HG03558 (cell line): ENCODE measurements around the gene FAM13A.
"Not testable (repeated sequence)": the region's sequence is repeated elsewhere in the genome, so short reads cannot be mapped to it uniquely, and the experiment has no call there.

Experiments used
- ATAC-seq: cut with Tn5 transposase; IDR thresholded peaks from one replicate; pipeline ENCODE4 v1.9.1; 2021; ENCODE audit warnings: moderate number of reproducible peaks; ENCODE audit not compliant: unreplicated experiment; ENCODE audit errors: extremely low read depth

FAM13A gene

DNA sequence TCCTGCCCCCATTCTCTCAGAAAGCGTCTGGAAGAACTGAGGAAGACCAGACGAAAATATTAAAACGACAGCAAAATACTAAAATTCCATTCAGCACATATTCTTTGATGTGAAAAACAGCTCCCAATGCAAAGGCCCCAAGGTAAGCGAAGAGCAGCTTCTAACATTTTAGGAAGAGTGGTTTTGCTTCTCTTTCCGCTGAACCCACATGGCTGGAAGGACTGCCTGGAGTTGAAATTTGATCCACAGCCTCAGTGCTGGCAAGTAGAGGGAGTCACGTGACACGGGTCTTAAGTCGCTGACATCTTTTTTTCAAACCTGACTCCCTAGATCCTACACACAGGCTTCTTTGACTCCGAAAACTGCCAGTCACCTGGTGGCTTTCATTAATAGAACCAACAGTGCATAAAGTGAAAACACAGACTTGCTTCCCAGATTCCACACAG is at the start of gene FAM13A:
Gene FAM13A, minus strand, starts transcription at position 233 of the 446 bp plus-strand sequence. Its CDS starts 221 bp downstream, at position 12.
- no peak for ATAC-seq

DNA sequence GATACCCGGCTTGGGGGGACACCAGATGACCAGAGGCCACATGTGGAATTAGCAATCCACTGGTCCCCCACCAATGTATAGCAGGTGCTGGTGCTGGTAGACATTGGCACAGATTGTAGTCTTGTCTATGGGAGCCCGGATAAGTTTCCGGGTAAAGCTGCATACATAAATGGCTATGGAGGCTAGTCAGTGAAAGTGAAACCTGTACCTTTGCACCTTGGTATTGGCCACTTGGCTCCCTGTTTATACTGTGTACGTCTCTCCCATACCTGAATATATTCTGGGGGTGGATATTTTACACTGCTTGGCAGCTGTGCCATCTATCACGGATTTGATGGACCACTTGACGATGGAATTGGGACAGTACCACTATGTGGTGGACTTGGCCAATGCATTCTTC is 48.7 kb upstream of the FAM13A start:
- no peak for ATAC-seq

DNA sequence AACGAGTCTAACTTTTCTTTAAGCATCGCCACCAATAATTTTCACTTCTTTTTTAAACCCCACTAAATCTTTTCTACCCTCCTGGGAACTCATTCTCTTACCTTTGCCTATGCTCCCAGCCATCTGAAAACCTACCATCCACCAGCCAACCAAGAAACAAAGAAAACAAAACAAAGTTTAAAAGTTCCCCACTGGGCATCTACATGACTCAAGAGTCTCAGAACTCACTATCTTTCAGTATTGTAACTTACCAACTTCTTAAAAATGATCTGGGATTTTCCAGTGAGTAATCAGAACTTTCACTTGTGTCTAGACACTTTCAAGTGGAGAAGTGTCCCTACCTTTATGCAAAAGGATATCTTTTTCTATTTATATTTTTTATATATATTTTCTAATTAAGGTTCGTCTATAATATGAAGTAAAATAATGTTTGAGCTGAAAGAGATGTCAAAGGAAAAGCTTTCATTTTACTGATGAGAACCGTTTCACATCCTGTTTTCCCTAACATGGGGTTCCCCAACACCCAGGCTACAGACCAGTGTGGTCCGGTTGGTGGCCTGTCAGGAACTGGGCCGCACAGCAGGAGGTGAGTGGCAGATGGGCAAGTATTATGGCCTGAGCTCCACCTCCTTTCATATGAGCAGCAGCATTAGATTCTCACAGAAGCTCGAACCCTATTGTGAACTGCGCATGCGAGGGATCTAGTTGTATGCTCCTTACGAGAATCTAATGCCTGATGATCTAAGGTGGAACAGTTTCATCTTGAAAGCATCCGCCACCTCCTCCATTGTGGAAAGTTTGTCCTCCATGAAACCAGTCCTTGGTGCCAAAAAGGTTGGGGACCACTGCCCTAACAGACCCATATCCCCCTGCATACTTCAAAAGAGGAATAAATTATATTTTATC is 44.5 kb upstream of the FAM13A start:
- peak; percentile 80 for ATAC-seq

DNA sequence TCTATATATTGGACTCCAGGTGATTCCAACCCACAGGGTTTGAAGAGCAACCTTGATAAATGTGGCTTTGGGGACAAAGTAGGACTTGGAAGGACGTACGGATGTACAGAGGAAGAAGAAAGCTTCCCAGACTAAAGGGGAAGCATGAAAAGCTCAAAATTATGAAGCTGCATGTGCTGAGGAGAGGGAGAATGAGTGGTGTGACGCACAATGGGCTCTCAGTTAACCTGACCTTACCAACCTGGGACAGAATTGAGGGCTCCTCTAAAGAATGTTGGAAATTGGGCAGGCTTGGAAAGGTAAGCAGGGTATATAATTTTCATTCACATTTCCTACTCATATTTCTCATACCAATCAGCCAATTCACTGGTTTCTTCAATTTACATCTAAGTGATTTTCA is 43.9 kb upstream of the FAM13A start:
- ATAC-seq, result no peak

DNA sequence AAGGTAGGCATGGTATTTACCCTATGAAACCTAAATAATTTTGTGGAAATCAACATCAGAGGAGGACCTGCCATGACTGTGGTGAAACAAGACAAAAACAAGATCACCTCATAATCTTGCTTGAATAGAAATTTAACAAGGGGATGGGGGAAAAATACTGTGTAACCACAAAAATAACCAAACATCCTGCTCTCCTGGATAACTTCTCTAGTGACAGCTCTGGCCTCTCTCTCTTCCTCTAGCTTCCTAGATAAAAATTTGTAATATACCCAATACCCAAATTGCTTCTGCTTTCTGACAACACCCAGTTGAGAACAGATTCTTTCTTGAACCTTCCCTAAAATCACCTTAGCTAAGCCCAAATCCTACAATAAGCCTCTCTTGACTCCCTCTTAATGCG is 42.5 kb upstream of the FAM13A start:
- no peak for ATAC-seq

DNA sequence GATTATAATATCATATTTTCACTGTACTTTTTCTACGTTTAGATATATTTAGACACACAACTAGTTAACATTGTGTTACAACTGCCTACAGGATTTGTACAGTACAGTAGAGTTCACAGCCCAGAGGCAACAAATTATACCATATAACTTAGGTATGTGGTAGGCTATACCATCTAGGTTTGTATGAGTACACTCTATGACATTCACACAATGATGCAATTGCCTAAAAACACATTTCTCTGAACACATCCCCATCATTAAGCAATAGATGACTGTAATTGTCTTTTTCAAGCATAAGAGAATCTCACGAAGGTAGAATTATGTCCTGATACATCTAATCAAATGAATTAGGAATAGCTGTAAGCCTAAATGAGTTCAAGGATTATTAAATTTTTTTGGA is 42.0 kb upstream of the FAM13A start:
- no peak for ATAC-seq

DNA sequence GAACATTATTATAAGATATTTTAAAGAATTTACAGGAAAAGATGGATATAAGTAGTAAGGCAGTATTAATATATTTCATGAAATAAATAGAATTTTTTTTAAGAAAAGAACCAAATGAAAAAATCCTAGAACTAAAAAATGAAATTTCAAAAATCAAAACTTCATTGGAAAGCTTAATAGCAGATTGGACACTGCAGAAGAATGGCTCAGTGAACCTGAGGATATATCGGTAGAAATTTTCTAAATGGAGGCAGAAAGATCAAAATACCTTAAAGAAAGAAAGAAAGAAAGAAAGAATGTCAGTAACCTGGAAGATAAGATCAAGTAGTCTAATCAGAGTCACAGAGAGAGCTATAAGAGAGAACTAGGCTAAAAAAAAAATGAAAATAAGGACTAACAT is 21.3 kb upstream of the FAM13A start:
- no peak for ATAC-seq

DNA sequence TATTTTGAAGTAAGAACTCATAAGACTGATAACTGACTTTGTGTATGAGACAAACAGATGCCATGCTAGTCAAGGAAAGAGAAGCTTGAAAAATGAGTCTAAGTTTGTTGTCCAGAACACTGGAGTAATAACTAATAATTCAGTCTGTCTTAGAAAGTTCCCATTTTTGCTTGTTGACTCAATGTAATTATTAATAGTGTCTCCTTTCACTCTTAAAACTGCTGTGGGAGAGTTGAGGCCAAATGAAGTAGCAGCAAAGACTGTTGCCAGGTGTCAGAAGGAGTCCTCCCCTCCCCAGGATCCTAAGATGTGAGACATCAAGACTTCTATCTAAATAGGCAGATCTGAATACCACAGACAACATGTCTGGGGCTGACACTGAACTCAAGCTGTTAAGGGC is 20.8 kb upstream of the FAM13A start:
- ATAC-seq, result no peak

DNA sequence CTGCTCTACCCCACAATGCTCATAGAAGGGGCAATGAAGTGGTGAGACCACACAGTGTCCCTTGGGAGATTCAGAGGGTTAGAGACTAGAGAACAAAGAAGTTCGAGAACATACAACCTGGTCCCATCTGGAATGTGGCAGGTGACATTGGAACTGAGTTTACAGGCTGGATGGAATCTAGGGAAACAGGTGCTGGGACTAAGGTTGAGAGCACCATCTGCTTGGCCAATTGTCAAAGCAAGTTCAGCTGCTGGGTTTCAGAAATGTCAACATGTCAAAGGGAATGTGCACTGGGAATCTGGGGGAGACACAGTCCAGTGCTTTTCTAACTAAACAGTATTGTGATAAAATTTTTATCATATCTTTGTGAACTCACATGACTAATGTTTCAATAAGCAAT is 15.9 kb upstream of the FAM13A start:
- ATAC-seq, result no peak

DNA sequence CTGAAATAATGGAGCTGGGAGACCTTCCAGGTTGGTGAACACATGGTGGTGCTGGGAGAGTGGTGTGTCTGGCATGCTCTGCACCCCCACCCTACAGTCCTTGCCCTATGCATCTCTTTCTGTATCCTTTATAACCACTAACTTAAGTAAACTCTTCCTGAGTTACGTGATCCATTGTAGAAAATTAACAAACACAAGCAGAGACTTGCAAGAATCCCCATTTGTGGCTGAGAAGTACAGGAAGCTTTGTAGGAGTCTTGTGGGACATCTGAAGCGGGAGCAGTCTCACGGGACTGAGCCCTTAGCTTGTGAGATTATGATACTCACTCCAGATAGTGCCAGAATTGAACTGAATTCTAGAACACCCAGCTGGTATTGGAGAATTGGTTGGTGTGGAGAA is 14.3 kb upstream of the FAM13A start:
- no peak for ATAC-seq

DNA sequence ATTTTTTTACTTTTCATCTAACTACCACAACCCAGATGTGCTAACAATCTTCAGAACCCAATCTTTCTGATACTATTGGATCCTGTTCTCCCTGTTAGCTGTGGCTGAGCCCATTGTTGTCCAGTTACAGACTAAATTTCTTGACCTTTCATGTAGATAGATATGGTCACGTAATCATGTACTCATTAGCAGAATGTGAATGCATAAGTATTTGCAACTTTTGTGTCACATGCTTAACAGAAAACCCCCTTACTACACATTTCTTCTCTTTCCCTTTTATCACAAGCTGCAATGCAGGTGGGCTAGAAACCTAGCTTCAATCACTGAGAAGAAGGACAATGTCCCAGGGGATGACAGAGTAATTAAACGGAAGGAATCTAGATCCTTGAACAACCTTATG is 13.1 kb upstream of the FAM13A start:
- ATAC-seq, result no peak

DNA sequence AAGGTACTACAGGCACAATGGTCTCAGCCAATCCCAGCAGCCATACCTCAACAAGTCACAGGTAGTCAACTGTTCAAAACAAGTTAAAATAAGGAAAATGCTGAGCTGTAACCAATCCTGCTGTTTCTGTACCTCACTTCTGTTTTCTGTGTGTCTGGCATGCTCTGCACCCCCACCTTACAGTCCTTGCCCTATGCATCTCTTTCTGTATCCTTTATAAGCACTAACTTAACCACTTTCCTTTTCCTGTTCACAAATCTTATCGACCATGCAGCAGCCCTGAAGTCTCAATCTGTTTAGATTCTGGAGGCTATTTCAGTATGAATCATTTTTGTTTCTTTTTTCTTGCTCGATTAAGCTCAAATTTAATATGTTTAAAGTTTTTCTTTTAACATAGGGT is 12.5 kb upstream of the FAM13A start:
- ATAC-seq, result peak; percentile 55

DNA sequence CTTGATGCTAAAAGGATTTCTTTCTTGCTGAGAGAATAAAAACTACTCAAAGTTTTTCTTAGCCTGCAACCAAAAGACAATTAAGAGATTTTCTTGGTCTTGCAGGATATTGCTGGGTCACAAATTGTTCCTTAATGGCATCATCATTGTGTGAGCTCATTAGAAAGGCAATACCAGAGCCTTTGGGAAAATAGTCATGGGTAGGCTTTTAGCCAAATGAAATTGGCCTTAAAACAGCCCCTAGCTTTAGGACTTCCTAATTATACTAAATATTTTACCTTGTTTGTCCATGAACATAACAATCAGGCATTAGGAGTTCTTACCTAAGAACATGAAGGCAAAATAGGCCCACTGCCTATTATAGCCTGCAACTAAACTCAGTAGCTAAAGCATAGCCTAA is 10.4 kb upstream of the FAM13A start:
- ATAC-seq, result no peak

DNA sequence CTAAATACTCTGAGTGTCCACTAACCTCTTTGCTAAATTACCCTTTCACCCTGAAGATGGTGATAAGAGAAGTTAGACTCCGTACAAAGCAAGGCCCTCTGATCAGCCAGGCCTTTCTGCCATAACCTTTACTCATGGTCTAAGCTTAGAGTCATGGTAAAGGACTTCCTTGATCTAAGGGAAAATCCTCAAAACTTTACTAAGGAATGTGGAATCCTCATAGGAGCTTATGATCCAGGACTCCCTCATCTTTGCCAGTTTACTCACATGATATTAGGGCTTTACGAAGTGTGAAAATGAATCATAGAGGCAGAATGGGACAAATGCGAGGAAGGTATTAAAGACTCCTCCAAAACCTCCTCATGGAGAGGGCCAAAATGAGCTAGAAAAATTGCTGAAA is 7.9 kb upstream of the FAM13A start:
- ATAC-seq, result no peak

DNA sequence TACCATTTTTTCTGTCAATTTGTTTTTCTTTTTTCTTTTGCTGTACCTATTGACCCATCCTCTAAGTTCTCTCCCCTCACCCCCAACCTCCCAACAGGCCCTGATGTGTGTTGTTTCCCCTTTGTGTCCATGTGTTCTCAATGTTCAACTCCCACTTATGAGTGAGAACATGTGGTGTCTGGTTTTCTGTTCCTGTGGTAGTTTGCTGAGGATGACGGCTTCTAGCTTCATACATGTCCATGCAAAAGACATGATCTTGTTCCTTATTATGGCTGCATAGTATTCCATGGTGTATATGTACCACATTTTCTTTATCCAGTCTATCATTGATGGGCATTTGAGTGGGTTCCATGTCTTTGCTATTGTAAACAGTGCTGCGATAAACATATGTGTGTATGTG is 859 bp upstream of the FAM13A start:
- ATAC-seq, result not testable (repeated sequence)

DNA sequence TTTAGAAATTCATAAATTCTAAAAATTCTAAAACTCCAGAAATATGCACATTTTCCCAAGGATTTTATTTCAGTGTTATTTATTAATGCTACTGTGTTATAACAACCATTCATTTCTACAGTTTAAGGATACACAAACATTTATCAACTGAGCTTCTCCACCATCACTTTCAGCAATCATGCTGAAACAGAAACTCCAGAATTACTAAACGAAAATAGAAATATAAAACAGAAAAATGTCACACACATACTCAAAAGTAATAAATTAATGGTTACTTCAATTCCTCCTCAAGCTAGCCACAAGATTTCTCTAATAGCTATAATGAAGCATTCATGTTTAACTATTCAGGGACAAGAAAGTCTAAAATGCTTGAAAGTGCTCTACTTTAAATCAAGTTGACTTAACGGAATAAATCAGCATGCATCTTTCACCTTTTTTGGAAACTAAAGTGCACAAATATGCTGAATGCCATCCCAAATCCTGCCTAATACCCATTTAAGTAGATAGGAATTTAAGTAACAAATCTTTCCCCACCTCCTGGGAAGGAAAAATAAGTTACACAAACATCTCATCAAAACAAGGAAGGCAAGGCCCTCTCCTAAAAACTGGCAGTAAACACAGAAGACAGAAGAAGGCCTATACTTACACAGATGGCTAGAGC is 563 bp downstream of the FAM13A start:
- ATAC-seq, result no peak

DNA sequence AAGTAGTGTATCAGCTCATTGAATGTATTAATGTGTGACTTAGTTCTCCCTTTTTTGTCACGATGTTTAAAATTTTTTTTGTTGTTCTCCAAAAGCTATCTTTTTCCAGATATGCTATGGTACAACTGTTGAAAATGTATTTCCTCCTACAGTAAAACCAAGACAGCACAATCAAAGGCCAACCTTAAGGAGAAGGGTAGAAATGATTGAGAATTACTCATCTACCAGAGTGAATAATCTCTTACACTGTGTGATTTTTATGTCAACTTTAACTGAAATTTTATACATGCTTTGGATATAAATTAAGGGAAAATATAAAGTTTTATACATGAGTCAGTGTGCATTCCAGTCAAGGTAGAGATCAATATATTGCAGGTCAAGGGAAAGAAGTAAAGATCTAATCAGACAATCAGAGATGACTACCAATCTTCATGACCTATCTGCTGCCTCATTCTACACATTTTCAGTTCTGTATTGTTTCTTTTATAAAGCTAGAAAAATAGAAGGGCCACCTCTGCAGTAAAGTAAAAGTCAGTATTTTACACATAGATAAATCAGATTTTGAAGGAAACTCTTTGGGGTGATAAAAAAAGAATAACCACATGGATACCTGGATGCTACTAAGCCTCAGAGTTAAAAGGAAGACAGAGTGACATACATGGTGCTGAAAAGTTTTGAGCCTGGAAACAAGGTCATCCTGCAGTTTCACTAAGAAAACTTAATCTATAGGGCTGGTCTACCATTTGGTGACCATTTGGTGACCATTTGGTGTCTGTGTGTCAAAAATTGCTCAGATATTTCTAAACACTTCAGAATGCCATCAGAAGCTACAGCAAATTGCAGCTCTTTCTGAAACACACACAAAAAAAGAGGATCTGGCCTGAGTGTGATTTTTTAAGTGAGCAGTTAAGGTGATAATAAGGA is 1.6 kb downstream of the FAM13A start:
- no peak for ATAC-seq

DNA sequence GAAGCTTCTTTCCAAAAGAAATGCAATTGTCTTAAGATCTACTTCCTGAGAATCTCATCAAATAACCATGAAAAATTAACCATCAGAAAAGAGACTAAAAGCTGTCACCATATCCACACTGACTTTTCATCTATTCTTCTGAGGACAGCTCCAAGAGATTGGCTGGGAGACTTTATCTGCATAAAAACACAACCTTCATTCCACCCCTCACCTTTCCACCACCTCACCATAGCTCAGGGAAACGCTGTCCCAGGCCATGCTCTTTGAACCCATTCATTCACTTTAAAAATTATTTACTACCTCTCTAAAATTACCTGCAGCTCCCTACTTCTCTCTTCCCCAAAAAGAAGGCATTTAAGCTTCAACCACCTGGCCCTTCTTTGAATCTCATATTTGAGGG is 2.4 kb downstream of the FAM13A start:
- no peak for ATAC-seq

DNA sequence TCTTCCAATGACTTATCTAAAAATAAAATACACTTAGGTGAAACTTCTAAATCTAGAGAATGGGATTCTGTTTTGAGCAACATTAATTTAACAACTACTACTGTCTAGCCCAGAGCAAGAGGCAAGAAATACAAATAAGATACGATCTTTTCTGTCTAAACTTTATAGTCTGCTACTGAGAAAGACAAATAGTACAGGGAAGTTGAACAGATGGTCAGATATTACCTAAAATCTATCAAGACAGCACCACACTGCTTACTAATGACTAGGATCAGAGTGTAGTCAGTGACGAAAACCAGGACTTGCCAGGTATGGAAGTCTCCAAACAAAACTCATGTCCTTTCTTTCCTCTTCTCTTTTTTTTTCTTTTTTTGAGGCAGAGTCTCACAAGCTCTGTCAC is 7.1 kb downstream of the FAM13A start:
- no peak for ATAC-seq

DNA sequence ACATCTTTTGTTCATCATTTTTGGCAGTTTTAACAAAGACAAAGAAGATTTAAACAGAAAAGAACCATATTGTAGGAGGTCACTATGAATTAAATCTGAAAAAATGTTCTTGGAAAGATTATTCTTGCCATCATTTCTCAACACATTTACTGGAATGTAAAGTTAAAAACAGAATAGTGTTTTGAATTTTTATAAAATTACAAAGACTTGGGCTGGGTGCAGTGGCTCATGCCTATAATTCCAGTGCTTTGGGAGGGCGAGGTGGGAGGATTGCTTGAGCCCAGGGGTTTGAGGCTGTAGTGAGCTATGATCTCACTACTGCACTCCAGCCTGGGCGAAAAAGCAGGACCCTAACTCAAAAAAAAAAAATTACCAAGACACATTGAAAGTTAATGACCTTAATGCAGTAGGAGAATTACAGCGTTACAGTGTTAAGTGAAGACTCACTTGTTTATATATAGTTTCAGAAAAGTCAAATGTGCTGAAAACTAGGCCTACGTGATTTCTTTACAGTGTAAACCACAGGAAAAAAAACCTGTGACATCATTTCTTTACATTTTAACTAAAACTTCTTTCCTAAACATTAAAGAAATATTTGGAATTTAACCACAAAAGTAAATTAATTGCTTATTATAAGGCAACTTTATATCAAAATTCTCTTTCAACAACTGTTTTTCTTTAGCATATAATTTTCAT is 7.9 kb downstream of the FAM13A start:
- ATAC-seq, result no peak
